GM18861 (cell line): ENCODE measurements around the gene NR4A1.

Experiments used
- ATAC-seq: cut with Tn5 transposase; IDR thresholded peaks from one replicate; pipeline ENCODE4 v1.9.1; 2021; ENCODE audit not compliant: unreplicated experiment

The NR4A1 gene

DNA sequence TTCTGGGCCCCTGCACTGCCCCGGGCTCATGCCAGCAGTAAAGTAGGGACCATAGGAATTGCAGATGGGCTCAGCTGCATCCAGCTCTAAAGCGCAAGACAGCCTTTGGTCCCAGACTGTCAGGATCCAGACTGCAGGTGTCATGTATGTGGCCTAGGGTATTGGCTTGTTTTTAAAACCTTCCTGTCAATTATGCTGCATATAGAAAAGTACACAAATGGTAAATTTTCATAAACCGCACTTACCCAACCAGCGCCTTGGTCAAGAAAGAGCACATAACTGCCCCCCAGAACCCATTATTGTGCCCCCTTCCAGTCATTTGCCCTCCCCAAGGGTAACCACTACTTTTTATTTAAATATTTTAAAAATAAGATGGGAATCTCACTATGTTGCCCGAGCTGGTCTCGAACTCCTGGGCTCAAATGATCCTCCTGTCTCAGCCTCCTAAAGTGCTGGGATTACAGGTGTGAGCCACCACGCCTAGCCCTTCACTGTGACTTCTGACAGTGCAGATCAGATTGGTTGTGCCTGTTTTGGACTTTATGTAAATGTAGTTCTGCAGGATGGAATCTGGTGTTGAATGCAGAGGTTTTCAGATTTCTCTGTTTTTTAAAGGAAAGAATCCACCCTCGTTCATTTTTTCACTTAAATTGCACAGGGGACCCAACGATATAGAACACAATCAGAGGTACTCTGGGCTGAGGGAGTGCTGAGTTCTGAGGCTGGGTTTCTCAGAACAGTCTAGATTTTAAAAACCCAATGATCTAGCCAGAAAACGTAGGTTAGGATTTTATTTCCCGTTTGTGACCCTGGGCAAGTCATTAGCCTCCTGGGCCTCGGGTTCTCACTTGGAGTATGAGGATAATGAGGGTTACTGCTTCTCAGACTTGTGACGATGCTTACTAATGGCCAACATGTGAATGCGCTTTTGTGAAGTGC lies 6.7 kb downstream of the NR4A1 start:
- no peak for ATAC-seq

DNA sequence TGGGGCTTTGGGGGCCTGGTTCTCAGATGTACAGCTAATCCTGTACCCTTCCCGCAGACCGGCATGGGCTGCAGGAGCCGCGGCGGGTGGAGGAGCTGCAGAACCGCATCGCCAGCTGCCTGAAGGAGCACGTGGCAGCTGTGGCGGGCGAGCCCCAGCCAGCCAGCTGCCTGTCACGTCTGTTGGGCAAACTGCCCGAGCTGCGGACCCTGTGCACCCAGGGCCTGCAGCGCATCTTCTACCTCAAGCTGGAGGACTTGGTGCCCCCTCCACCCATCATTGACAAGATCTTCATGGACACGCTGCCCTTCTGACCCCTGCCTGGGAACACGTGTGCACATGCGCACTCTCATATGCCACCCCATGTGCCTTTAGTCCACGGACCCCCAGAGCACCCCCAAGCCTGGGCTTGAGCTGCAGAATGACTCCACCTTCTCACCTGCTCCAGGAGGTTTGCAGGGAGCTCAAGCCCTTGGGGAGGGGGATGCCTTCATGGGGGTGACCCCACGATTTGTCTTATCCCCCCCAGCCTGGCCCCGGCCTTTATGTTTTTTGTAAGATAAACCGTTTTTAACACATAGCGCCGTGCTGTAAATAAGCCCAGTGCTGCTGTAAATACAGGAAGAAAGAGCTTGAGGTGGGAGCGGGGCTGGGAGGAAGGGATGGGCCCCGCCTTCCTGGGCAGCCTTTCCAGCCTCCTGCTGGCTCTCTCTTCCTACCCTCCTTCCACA lies 7.6 kb downstream of the NR4A1 start:
- no peak for ATAC-seq

DNA sequence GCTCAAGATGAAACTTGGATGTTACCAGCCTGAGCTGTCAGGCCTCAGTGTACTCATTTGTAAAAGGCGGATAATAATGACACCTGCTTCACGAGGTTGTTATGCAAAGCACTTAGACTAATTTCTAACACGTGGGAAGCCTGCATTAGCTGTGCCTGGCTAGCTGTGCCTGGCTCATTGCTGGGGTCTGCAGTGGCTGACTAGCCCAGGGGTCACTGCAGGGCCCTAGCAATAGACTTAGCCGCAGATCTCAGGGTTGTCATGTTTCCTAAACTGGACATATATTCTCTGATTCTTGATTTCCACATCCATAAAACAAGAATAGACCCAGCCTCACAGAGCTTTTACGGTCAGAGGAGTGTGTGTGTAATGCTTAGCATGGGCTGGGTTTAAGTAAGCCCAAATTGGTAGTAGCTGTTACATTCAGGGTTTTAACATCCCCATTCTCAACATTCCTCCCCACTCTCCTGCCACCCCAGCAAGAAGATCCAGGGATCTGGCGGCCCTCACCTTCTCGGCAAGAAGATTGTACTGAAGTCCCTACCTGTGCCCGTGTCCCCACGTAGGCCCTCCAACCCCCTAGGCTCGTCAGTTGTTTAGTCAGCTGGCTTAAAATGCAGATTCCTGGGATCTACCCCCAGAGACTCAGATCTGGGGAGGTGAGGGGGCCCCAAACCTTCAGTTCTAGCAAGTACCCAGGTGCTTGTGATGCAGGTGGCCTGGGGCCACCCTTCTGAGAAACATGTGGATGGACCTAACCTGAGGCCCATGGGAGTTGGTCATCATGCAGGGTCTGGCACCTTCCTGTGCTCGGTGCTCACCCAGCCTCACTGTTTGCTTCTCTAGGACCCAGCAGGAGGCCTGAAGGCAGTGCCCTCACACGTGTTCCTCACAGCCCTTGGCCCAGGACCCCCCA lies 8.6 kb downstream of the NR4A1 start:
- ATAC-seq: no peak

DNA sequence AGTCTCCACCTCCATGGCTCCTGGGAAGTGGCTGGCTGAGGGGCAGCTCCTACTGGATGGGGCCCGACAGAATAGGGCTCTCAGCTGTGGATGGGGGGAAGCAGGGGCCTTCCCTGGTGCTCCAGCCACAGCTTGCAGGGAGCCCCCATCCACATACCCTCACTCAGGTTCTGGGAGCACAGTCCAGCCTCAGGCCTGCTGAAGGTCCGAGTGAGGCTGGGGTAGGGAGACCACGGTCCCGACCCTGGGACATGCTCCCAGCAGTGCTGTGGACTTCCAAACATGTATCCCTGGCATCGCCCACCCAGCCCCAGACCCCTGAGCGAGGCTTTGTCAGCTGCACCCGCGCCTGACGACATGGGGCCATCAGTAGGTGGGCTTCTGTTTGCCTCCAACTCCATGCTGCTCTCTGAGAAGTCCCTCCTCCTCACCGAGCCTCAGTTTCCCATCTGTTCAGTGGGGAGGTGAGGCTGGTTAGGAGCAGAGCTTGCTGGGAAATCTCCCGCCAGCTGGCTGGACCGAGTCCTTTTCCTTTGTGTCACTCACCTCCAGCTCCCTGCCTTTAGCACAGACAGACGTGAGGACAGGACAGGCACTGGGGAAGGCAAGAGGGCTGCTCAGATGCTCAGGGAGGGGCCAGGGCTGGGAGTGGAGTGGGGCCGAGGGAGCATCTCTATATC lies 9.4 kb downstream of the NR4A1 start:
- no peak for ATAC-seq

DNA sequence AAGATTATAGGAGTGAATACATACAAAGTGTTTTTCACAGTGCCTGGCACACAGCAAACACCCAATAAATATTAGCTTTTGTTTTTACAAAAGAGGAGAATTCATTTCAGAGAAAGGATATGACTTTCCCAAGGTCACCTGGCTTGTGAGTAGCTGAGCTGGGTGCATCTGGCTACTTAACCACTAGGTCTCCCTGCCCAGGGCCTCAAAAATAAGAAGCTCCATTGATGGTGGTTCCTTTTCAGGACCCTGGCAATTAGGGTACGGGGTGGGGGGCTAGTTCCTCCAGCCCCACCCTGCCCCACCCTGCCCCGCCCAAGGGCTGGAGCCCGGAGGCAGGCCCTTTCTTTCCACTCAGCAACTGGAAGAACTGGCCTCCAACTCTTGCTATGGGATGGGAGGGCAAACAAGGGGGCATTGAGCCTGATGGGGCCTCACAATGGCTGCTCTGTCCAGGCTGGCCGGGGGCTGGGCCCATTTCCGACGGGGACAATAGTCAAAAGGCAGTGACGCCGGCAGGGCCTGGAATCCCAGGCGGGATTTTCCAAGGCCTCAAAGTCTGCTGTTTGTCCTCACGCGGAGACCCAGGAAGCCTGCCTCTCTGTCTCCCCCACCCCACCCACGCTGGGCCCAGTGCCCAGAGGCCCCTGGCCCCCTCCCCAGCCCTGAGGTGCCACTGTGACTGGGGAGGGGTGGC lies 10.4 kb downstream of the NR4A1 start:
- no peak for ATAC-seq

DNA sequence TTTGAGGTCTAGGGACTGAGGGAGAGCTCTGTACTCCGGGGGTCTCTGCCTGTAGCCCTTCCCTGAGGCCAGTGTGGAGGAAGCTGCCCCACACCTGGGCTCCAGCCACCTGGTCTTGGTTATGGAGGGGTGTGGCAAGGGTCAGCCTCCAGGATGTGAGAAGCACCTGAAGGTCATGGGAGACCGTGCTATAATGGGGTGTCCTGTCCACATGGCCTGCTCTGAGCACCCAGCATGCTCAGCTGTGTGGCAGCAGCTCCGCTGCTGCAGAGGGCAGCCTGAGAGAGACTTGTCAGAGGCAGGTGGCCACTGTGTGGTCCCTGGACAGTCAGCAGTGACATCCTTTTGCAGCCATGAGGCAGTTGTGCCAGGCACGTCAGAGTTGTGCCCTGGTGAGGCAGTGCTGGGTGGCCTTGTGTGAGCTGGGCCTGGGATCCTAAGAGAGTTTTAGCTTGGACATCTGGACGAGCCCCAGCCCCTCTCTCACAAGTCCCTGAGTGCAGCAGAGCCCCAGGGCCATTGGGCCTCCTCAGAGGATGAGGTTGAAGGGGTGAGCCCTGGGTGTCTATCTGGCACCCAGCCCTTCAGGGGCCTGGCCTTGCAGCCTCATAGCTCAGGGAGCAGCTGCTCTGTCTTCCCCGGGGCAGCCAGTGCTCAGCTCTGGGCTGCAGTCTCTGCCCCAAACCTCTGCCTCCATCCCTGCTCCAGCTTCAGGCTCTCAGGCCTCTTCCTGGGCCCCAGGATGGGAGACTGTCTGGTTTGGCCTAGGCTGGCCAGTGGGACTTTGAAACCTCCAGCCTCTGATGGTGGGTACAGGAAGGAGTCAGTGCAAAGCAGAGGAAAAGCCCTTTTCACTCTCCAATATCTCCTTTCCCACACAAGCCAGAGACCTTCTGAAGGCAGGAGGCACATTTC lies 11.2 kb downstream of the NR4A1 start:
- no peak for ATAC-seq

DNA sequence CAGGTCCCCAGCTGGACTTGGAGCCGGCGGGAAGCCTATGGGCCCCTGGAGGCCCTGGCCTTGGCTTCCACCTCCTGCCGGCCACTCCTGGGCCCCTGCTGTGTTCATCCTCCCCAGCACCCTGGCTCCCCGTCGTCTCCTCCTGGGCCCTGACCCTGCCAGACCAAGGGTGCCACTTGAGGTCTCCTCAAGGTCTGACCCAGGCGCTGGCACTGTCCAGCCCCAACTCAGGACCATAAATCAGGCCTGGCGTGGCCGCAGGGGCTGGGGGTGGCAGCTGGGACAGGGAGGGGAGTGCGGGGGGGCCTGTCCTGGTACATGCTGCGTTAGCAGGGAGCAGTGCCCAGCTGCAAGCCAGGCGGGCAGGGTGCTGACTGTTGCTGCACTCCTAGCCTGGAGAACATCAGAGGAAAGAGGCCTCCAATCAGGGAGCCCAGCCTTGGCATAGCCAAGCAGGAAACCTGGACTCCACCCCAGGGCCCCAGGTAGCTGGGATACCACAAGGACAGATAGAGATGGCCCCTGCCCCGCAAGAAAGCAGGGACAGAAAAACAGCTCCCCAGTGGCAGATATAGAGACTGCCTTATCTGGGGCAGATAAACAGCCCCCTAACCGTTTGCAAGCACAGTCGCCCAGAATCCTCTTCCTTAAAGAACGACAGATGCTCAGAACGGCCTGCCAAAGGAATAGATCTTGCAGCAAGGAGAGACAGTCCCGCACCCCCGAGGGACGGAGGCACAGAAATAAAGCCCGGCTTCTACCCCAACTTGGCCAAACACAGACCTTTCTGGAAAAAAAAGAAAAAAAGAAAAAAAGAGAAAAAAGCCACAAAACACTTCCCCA lies 12.1 kb downstream of the NR4A1 start:
- no peak for ATAC-seq

DNA sequence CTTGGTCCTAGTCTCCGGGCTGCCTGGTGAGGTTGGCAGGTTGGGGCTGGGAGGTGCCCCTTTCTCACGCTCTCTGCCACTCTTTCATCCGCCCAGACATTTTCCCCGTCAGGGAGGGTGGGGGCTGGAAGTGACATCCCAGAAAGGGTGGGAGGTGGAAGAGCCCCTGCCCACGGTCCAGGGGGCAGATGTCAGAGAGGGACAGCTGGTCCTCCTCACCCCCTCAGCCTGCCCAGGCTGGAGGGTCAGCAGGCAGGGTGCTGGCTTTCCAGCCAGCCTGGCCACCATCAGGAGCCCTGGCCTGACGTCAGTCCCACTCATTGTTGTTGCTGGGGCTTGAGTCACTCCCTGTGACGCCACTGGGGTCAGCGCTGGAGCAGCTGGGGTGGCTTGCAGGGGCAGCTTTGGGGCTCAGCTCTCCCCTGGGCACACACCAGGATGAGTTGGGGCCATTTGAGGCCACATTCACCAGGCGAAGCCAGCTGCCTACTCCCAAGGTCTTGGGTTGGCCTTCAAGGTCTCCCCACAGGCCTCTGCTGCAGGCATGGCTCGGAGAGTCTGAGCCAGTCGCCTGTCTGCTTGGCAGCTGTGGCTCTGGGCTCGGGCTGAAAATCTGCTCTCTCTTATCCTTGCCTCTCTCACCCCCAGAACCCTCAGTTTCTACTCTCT lies 12.9 kb downstream of the NR4A1 start:
- ATAC-seq: no peak

DNA sequence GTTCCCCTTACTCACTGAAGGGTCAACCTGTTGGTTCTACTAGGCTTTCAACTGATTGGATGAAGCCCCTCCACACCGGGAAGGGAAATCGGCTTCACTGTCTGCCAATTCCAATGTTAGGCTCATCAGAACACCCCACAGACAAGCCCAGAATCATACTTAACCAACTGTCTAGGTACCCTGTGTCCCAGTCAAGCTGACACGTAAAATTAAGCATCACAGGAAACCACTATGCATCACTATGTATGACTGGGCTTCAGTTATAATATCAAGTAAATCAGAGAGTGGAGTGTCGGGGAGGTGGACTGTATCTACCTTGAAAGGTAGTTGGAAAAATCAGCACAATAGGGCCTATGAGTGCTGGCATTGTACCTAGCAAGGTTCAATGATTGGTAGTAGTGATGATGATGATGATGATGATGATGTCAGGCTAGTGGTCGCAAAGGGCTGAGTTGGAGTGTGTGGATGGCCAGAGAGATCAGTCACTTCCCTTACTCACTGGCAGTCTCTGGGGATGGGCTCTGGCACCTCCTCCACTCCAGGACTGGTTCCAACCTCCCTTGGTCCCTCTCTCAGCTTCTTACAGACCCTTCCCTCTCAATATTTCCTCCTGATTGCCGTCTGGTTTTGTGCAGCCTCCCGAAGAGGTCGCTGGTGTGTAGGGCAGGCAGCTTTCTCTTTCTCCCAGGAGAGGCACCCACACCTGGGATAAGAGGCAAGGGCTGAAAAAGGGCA lies 15.3 kb downstream of the NR4A1 start:
- ATAC-seq: no peak

DNA sequence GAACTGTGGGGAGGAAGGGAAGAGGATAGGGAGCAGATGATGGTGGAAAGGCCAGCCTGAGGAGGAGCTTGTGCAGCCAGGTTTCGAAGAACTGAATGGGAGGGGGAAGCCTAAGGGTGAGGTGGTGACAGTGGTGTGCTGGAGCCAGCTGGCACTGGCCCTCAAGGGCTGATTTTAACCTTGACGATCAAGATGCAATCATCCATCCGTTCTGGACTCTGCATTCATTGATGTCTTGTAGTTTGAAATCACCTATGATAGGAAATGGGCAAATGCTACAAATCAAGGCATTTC lies 15.8 kb downstream of the NR4A1 start:
- no peak for ATAC-seq

DNA sequence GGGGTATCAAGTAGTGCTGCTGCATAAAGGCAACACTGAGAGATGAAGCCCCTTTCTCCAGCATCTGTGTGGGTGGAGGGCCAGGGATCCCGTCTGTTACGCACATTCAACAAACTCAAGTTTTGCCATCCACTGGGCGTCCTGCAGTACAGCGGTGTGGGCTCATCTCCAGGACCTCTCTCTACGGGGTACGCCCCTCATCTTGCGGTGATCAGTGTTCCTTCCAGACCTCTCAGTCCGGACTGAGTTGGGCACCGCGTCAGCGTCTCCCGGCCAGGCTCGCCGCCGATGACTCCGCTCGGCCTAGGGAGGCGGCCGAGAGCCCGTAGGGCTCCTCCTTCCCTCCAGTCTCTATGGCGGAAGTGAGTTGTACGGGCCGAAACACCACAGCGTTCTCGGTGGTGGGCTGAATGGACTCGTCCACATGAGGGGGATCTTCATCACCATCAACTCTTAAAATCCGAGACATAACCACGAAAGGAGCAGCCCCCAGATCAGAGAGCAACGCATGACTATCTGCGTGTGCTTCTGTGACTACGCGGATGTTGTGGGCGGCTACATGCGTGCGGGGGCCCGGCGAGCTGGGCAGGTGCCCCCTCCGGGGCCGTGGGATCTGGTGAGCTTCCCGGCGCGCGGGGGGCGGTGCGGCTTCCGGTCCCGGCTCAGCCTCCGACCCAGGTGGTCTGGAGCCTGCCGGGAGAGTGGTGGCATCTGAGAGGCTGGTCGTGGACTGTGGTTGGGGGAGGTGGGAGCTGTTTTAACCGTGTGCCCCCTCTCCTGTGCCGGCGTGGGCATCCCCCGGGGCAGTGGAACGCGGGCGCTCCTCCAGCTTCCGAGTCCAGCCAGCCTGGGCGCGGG lies 18.3 kb downstream of the NR4A1 start, which contains the start of gene ATG101:
ATG101 (plus strand) TSS at position 652 of the 858 bp plus-strand sequence. CDS start 3,673 bp downstream, outside the sequence.
- peak; percentile 91 for ATAC-seq

DNA sequence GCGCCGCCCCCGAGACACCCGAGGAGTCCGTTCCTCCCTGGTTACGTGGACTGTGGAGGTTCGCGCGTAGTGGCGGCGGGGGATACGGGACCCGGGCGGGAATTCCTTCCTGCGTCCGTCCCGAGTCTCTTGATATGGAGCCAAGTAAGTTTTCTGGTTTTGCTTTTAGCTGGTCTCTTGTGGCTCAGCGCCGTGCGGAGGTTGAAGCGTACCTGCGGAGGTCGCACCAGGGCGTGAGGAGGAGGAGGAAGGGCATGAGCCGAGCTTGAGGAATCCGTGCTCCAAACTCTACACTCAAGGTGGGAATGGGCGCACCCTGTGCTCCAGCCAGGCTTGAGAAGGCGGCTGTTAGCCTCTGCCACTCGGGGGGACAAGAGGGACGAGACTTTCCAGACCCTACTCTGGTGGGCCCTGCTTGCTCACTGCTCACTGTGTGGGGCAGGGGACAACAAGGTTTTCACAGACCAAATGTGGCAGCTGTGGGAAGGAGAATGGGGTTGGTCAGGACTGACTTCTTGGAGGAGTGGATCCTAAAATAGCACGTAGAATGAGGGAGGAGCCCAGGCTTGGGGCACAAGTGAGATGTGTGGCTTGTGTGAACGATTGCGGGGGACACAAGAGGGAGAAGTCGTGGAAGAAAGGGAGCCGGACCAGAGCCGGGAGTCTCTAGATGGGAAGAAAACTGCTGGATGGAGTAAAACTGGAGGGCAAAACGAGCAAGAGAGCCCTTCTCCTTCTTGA lies 19.1 kb downstream of the NR4A1 start:
- ATAC-seq: peak; percentile 11

DNA sequence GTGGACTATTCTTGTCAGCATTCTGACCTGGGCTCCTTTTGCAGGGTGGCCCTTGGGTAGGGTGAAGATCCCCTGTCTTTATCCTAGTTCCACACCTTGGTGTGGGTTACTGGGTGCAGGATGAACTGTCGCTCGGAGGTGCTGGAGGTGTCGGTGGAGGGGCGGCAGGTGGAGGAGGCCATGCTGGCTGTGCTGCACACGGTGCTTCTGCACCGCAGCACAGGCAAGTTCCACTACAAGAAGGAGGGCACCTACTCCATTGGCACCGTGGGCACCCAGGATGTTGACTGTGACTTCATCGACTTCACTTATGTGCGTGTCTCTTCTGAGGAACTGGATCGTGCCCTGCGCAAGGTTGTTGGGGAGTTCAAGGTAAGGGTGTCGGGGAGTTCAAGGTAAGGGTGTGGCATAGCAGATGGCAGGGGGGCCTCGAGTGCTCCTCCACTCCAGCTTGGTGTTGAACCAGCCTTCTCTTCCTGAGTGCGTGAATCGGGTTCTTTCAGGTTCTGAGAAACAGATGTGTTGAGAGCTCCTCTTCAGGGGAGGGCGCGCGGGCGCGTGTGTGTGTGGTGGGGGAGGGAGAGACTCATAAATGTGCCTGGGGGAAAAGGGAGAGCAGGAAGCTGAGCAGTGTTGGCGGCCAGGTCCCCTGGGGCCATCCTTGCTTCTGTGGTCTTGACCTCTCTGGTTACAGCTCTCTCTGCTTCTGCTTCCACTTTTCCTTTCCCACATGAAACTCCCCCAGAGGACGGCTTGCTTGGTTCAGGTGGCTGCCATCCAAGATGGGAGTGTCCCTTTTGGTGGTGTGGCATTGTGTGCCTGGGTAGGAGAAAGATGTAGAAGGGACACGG lies 22.5 kb downstream of the NR4A1 start:
- no peak for ATAC-seq

DNA sequence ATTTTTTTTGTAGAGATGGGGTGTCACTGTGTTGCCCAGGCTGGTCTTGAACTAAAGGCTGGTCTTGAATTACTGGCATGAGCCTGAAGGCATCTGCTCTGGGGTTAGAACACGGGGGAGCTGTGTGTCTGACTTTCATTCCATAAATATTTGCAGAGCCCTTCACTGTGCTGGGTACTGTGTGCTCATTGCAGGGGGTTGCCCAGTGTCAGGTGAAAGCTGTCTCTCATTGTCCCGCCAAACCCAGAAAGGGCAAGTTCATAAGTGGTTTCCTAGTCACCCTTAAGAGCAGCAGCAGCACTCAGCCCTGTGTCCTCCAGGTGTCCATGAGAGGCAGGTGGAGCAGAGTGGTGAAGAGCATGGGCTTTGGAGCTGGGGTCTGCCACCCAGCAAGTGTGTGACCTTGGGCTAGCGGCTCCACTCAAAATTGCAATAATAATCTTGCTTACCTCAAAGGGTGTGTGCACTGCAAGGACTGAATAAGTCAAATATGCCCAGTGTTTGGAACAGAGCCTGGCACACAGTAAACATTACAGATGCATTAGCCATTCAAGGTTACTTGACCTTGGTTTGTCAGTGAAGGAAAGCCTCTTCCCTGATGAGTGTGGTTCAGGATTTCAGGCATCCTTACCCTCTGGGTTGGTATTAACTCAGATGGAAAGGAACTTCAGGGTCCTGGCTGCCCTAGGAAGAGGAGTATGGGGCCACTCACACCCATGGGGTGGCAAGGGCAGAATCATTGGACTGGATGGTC lies 23.9 kb downstream of the NR4A1 start:
- ATAC-seq: no peak
